Stimulated activated CD4-positive, alpha-beta T cell treated with anti-CD3 and anti-CD28 coated beads, Interleukin-2, amount 100 ng/mL, for 4 hours (primary cell): ENCODE data around the gene RGS9BP.
"Not testable (repeated sequence)": the region's sequence is repeated elsewhere in the genome, so short reads cannot be mapped to it uniquely, and the experiment has no call there.

Source experiments
- DNase-seq: peaks from one replicate; pipeline ENCODE4 v3.0.0-alpha.2; 2020; ENCODE audit warnings: low read depth

Gene RGS9BP

GRCh38 chr19:32671883-32672593 lies 3.6 kb upstream of the RGS9BP start:
- DNase-seq: no peak

GRCh38 chr19:32672841-32673240 lies 2.8 kb upstream of the RGS9BP start:
- DNase-seq: no peak

- no peak for DNase-seq
Observed at GRCh38 chr19:32673573-32673972, 2.1 kb upstream of the RGS9BP start.

GRCh38 chr19:32674153-32674930 lies 1.3 kb upstream of the RGS9BP start:
- no peak for DNase-seq

- peak; percentile 97 for DNase-seq
Observed at GRCh38 chr19:32674931-32675719, 523 bp upstream of the RGS9BP start, which contains the start of gene ANKRD27. TSS of gene ANKRD27 (minus strand) at chr19:32675180. CDS start at chr19:32659015, 16,165 bp downstream.

- DNase-seq: no peak
Observed at GRCh38 chr19:32676186-32676894, 692 bp downstream of the RGS9BP start.

GRCh38 chr19:32676895-32677359 lies 1.3 kb downstream of the RGS9BP start:
- DNase-seq: no peak

- DNase-seq: no peak
Observed at GRCh38 chr19:32677657-32678056, 2.0 kb downstream of the RGS9BP start.

- no peak for DNase-seq
Observed at GRCh38 chr19:32680986-32681385, 5.3 kb downstream of the RGS9BP start.

GRCh38 chr19:32682317-32682716 lies 6.7 kb downstream of the RGS9BP start:
- no peak for DNase-seq

GRCh38 chr19:32686847-32687475 lies 11.3 kb downstream of the RGS9BP start:
- no peak for DNase-seq

- DNase-seq: no peak
Observed at GRCh38 chr19:32687681-32688080, 12.0 kb downstream of the RGS9BP start.

GRCh38 chr19:32688311-32688710 lies 12.7 kb downstream of the RGS9BP start:
- DNase-seq: no peak

GRCh38 chr19:32691291-32691951 lies 15.8 kb downstream of the RGS9BP start, which contains the start of gene NUDT19:
TSS of gene NUDT19 (plus strand) at chr19:32691821. CDS start at chr19:32691961, 140 bp downstream.
- peak; percentile 63 for DNase-seq

GRCh38 chr19:32691952-32692726 lies 16.5 kb downstream of the RGS9BP start:
- DNase-seq: peak; percentile 21

GRCh38 chr19:32692727-32693061 lies 17.0 kb downstream of the RGS9BP start:
- no peak for DNase-seq

- peak; percentile 9 for DNase-seq
Observed at GRCh38 chr19:32693151-32694108, 17.8 kb downstream of the RGS9BP start.

- DNase-seq: not testable (repeated sequence)
Observed at GRCh38 chr19:32694316-32694715, 18.7 kb downstream of the RGS9BP start.

GRCh38 chr19:32694851-32695250 lies 19.2 kb downstream of the RGS9BP start:
- DNase-seq: not testable (repeated sequence)
